ENCODE measurements around the gene YIF1A.
A peak's percentile ranks its signal among the peaks of the same experiment; 100 is the strongest.
"Not testable (repeated sequence)": the region's sequence is repeated elsewhere in the genome, so short reads cannot be mapped to it uniquely, and the experiment has no call there.

YIF1A gene

DNA sequence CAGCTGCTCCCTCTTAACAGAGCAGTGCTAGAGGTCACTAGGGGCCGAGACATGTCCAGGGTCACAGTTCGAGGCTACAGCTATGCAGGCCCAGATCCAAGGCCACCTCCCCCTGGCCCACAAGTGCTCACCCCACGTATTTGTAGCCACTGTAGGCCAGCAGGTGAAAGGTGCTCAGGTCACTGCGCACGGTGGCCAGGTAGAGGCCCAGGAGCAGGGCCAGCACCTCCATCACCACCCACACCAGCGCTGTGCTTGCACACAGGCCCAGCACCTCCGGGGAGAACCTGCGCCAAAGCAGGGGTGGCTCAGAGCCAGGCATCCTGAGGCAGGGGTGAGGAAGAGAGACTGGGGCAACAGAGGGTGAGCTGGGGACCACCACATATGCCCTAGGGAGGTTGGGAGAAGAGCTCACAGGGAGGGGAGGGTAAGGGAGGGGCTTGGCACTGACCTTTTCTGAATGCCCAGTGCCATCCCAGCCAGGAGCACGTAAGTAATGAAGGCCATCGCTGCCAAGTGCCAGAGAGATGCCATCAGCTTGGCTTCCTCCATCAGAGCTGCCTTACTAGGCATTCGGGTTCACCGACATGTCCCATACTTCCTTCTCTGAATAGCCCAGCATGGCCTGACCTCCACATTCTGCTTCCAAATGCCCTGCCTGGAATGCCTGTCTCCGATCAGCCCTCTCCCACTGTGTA lies 3.5 kb downstream of the YIF1A start:
- DNase-seq, result no peak

GRCh38 chr11:66284526-66285078 lies 4.3 kb downstream of the YIF1A start:
- no peak for DNase-seq

DNA sequence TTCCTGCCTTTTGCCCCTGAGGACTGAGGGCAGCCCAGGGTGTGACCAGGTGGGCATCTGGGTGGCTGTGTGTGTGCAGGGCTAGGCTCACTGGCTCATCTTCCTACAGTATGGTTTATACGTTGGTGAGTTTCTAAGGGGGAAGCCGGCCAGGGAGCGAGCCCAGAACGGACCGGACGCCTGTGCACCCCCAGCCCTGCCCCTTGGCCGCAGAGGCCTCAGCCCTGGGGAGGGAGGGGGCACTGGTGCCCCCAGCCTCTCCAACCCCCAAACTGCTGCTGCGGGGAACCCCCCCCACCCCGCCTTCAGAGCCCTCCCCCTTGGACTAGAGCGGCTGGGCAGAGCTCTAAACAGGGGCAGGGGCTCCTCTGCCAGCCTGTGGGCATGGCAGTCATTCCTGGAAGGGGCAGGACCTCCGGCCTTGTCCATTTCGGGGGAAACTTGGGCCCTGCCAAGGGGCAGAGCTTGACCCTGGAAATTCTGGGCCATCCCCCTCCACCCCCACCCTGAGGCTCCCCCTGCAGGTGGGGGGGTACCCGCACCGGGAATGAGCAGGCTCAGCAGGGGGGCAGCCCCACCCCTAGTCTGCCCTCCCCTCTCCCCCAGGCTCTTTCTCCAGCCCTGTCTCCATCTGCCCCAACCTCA lies 5.4 kb downstream of the YIF1A start:
- DNase-seq, result no peak

DNA sequence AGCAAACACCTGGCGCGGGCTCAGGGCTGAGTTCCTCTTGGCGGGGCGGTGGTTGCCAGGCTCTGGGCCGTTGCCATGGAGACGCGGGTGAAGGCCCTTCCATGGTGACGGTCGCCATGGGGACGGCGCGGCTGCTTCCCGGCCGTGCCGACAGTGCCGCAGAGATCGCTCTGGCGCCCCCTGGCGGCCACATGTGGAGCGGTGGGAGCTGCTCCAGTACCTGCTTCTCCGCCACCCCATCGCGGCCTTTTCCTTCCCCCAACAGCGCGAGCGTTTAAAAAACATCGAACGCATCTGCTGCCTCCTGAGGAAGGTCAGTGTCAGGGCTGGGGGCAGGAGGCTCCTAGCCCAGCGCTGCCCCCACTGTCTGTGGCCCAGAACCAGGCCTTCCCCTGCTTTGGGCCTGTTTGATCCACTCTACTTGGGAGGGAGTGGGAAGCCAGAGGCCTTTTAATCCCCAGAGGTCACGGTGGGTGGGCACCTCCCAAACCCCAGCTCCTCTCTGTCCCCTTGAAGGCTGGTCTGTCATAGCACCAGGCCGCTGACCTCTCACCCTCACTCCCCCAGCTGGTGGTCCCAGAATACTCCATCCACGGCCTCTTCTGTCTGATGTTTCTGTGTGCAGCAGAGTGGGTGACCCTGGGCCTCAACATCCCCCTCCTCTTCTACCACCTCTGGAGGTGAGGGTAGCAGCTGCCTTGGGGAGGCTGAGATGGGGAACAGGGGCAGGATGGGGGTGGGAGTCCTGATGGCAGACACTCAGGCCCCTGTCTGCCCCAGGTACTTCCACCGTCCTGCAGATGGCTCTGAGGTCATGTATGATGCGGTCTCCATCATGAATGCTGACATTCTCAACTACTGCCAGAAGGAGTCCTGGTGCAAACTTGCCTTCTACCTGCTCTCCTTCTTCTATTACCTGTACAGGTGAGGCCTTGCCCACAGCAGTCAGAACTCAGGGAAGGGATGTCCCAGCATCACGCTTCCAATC lies 6.2 kb downstream of the YIF1A start:
- peak; percentile 93 for DNase-seq

DNA sequence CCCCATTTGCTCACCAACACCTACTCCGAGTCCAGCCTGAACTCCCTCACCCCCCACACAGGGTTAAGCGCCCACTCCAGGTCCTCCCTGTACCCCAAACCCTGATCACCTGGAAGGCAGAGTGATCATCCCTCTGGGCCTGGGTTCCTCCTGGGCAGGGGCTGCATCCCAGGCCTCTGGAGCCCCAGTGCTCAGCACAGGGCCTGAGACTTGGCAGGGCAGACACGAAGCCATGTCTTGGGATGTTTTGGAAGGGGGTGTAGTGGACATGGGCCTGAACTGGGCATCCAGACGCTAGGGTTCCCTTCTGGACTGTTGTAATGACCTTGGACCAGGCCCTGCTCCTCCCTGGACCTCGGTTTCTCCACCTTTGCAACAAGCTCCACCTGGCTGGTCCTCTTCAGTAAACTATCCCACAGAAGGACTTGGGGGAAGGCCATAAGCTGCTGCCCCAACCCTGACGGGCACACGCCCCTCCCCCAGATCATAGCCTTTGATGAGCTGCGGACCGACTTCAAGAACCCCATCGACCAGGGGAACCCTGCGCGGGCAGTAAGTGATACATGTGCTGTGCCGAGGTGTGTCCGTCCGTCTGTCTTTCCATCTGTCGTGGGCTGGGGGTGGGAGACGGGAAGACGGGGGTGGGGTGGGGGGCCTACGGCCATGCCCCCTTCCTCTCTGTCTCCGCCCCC lies 7.0 kb downstream of the YIF1A start:
- no peak for DNase-seq

DNA sequence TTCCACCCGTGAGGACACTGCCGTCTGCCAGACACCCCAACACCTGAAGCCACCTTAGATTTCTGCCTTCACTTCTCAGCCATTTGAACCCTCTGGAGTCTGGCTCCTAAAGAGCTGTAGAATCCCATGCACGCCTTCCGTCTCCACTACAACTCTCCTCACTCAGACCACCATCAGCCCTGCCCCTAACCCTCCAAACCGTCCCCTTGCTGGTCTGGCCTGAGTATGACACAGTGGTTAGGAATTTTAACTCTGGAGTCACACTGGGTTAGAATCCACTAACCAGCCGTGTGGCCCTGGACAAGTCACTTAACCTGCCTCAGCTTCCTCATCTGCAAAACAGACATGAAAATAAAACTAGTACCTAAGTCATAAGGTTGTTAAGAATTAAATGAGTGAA lies 7.9 kb downstream of the YIF1A start:
- no peak for DNase-seq

DNA sequence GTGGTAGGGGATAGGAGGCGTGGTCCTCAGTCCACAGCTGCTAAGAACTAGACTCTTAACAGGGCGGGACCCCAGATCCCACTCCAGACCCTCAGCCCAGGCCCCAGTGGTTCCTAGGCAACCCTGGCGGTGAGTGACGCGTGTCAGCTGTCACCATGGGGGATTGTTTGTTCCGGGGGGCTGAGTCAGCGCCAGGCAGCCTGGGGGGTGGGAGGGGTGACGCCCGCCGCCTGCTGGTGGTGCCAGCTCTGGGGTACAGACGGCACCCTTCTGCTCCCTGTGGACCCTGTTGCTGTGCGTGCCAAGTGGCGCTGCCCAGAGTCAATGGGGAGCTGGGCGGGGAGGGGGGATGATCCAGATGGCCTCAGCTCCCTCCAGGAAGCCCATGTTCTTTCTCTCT lies 8.5 kb downstream of the YIF1A start:
- no peak for DNase-seq

GRCh38 chr11:66279092-66279734 lies 9.7 kb downstream of the YIF1A start:
- DNase-seq, result no peak

DNA sequence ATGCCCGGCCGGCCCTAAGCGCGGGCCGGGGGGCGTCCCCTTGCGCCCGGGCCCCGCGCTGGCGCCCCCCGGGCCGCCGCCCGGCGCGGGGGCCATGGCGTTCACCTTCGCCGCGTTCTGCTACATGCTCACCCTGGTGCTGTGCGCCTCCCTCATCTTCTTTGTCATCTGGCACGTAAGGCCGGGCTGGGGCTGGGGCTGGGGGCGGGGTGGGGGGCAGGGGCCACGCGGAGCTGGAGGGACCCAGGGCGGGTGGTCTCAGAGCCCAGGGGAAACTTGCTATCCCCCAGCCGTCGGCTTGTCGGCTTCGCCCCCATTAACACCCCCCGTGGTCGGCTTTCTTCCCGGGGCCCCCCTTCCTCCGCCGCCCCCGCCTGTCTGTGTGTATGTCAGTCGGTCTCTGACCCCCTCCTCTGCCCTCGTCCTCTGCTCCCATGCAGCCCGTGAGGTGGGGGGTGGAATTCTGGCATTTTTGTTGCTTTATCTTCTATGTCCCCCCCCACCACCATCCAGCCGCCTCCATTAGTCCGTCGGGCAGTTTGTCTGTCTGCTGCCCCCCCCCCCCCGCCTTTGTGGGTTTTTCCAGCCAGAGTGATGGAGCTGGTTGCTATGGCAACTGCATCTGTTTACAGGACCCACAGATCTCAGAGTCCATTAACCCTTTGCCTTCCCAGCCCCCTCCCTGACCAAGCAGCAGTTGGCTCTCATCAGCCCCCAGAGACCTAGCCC lies 10.4 kb downstream of the YIF1A start:
- DNase-seq, result peak; percentile 26

- no peak for DNase-seq
These were observed 11.2 kb downstream of the YIF1A start, which contains the start of gene CNIH2 for GRCh38 chr11:66277471-66278362. Gene CNIH2 (plus strand): TSS chr11:66278175. CDS start chr11:66278457, 282 bp downstream.

DNA sequence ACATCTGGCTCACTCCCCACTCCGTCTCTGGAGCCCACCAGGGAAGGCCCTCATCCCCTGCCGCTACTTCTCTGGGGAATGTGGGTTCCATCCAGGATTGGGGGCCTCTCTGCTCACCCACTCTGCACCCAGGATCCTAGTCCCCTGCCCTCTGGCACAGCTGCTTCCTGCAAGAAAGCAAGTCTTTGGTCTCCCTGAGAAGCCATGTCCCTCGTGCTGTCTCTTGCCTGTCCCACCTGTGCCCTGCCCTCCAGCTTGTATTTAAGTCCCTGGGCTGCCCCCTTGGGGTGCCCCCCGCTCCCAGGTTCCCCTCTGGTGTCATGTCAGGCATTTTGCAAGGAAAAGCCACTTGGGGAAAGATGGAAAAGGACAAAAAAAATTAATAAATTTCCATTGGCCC lies 11.9 kb downstream of the YIF1A start:
- not testable (repeated sequence) for DNase-seq

DNA sequence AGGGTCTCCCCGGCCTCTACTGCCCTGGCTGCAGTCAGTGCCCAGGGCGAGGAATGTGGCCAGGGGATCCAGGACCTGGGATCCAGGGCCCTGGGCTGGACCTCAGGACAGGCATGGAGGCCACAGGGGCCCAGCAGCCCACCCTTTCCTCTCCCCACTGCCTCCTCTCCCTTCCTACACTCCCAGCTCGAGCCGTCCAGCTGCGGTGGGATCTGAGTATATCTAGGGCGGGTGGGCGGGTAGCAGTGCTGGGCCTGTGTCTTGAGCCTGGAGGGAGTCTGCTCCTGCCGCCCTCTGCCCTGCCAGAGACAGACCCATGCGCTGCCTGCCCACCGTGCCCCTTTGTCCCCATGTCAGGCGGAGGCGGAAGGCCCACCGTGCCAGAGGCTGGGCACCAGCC lies 12.3 kb downstream of the YIF1A start:
- DNase-seq, result not testable (repeated sequence)

DNA sequence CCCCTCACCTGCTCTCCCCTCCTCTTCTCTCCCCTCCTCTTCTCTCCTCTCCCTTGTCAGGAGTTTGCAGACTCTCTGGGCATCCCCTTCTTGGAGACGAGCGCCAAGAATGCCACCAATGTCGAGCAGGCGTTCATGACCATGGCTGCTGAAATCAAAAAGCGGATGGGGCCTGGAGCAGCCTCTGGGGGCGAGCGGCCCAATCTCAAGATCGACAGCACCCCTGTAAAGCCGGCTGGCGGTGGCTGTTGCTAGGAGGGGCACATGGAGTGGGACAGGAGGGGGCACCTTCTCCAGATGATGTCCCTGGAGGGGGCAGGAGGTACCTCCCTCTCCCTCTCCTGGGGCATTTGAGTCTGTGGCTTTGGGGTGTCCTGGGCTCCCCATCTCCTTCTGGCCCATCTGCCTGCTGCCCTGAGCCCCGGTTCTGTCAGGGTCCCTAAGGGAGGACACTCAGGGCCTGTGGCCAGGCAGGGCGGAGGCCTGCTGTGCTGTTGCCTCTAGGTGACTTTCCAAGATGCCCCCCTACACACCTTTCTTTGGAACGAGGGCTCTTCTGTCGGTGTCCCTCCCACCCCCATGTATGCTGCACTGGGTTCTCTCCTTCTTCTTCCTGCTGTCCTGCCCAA lies 12.8 kb downstream of the YIF1A start:
- no peak for DNase-seq

DNA sequence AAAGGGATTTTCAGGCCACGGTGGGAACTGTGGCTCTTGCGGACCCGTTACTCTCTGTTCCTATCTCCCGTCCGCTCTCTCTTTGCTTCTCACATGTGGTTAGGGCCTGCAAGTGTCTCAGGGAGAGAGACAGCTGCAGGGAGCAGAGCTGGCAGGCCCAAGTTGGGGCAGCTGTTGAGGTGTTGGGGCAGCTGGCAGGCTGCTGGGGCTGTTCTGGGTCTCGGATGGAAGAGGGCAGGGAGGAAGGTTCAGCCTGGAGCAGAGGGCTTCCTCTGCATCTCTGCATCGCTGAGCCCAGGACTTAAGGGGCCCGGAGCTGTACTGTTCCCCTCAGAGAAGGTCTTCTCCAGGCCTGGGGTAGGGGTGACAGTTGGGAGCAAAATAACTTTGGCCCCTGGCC lies 13.5 kb downstream of the YIF1A start:
- no peak for DNase-seq

DNA sequence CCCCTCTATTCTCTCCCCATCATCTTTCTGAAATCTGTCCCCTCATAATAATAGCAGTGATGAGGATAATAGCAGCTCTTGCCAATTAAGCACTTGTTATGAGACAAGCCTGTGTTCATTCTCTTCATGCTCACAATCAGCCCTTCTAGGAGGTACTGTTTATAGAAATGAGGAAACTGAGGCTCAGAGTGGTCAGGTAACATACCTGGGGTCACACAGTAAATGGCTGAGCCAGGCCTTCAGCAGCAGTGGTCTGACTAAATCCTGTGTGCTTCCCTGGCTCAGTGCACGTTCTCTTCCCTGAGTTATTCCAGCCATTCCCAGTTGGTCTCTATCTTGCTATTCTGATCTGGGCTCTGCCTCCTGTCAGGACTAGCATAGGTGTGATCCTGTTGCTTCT lies 14.7 kb downstream of the YIF1A start:
- DNase-seq, result no peak

DNA sequence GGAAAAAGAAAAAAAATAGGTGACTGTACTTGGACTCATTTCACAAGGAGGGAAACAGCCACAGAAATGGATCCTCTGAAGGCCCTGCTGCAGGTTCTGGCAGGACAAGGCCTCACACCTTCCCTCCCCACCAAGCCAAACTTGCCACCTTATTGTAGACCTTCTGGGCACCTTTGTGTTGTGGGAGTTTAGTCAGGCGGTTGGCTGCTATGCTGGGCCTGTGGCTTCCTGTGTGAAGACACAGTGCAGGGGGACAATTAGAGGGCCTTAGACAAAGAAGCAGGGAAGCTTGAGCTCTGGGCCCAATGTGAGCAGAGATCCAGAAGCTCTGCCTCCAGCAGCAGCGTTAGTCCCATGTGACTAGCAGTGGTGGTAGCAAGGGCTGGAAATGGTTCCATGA lies 16.3 kb downstream of the YIF1A start:
- no peak for DNase-seq

DNA sequence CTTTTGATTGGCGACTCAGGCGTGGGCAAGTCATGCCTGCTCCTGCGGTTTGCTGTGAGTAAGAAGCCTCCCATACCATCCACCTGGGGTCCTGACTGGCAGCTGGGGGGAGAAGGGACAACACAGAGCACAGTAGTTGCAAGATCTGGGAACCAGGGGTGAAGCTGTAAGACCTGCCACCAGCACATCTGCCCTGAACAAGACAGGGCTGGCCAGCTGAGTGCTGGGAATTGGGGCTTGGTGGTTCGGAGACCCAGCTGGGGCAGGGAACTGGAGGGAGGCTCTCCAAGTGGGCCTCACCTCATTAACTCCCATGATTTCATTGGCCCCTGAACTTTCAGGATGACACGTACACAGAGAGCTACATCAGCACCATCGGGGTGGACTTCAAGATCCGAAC lies 17.1 kb downstream of the YIF1A start:
- DNase-seq, result no peak

DNA sequence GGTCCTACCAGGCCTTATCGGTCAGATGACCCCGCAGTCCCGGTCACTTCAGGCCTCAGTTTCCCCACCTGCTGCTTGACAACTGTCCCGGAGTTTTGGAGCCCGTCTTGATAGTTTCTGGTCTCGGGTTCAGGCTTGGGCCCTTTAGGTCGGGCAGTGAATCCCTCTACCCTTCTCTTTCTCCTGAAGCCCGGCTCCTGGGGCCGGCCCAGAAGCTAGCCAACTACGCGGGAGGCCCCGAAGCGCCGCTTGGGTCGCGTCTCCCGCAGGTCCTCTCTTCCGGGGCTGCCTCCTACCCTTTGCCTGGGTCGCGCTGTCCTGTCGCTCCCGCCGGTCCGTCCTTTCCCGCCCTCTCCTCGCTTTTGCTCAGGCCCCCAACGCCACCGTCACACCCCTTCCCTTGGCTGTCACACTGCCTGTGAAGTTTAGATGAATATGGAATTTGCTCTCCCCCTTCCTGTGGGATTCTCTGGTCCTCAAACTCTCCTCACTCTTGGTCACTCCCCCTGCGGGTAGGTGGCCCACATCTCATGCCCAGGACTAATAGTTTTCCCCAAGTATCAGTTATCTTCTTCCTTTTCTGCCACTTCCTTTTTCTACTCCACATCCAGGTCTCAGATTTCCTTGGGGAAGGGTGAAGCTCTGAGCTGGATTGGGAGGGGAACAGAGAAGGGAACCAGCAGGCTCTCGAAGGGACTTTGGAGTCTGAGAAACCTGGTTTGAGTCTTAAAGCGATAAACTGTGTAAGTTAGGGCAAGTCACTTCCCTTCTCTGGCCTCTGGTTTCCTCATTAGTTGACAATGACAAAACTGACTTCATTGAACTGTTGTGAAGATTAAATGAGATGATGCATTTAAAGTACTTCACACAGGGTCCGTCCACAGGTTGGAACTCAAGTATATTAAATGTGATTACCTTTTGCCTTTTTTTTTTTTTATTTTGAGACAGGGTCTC lies 19.7 kb downstream of the YIF1A start:
- peak; percentile 61 for DNase-seq

Measured in fibroblast of skin of right quadriceps (primary cell).